Stimulated activated CD8-positive, alpha-beta memory T cell treated with anti-CD3 and anti-CD28 coated beads, Interleukin-4, amount 100 ng/mL, for 24 hours (primary cell): ENCODE results near the gene HOXD10.

Experiments used
- DNase-seq: peaks from one replicate; pipeline ENCODE4 v3.0.0-alpha.2; 2020; ENCODE audit warnings: low read depth

The HOXD10 gene

DNA sequence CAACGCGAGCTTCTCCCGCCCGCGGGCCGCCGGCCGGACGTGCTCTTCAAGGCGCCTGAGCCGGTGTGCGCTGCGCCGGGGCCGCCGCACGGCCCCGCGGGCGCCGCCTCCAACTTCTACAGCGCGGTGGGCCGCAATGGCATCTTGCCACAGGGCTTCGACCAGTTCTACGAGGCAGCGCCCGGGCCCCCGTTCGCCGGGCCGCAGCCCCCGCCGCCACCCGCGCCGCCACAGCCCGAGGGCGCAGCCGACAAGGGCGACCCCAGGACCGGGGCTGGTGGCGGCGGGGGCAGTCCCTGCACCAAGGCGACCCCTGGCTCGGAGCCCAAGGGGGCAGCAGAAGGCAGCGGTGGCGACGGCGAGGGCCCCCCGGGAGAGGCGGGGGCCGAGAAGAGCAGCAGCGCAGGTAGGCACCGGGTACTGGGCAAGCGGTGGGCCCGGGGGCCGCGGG is 8.8 kb upstream of the HOXD10 start:
- no peak for DNase-seq

GRCh38 chr2:176109192-176109901 is 7.2 kb upstream of the HOXD10 start:
- DNase-seq, result no peak

- no peak for DNase-seq
Measured at GRCh38 chr2:176109946-176110345, 6.6 kb upstream of the HOXD10 start.

DNA sequence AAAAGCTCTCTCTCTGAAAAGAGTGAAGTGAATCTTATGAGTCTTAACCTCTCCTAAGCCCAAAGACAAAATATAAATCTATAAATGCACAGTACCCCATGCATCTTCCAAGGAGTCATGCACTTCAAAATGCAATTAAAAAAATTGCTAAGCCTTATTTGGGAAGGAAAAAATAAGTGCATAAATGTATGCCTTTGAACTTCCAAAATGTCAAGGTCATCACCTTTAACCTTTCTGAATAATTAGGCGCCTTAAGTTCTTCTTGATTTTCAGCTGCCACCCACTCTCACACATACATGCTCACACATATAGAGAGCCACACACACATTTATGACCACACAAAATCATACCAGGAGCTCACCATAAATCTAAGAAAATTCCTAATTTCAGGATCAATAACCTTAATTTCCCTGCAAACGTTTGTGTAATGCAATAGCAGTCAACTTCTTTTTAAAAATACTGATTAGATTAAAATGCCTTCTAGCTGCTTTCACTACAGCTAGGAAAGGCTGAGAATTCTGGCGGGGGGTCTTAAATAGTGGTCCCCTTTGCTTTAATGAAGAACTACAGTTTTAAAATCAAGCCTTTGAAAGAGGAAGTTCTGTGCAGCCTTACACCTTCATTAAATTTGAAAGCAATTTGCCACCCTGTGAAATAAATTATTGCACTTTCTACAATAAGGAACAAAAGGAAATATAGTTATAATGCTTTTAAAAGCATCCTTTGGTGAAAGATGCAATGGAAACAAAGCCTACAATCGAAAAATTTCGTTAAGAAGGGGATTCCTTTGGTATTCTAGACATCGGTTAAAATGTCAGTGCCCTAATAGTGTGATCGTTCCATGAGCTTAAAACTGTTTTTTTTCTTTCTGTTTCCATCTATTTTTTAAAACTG is 5.9 kb upstream of the HOXD10 start:
- no peak for DNase-seq

DNA sequence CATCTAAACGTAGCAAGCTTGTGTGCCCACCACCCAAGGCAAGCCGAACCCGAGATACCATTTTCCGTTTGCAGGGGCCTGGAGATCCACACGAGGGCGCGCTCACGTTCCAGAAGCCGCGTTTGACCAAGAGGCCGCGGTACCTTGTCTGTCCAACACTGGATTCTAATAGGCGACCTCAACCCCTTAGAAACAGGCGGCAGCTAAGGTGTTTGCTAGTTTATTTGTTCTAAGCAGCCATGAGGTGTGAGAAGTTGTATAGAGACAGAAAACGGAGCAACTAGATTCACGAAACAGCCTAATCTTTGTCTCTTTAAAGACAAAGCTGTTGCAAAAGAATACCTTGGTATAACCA is 5.3 kb upstream of the HOXD10 start:
- no peak for DNase-seq

DNA sequence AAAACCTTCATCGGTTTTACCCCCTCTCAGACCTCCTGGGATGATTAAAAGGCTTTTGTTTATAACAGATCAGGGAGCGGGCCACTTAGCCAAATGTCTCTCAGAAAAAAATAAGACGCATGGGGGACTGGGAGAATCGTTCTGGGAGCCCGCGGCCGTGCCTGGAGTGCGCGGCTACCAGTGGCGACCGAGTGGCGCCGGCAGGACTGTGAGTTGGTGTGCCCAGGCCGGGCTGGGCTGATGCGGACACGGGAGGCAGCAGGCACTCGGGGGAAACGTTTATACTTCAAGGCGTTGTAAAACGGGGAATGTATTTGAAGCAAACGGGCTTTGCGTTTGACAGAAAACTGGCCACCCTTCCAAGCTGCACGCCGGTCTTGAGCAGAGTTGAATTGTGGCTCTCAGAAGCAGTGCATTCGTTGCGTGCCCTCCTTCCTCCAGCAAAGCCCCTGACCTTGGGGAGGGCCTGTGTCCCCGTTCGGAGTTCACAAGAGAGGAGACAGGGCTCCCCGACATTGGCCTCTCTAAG is 4.7 kb upstream of the HOXD10 start:
- no peak for DNase-seq

DNA sequence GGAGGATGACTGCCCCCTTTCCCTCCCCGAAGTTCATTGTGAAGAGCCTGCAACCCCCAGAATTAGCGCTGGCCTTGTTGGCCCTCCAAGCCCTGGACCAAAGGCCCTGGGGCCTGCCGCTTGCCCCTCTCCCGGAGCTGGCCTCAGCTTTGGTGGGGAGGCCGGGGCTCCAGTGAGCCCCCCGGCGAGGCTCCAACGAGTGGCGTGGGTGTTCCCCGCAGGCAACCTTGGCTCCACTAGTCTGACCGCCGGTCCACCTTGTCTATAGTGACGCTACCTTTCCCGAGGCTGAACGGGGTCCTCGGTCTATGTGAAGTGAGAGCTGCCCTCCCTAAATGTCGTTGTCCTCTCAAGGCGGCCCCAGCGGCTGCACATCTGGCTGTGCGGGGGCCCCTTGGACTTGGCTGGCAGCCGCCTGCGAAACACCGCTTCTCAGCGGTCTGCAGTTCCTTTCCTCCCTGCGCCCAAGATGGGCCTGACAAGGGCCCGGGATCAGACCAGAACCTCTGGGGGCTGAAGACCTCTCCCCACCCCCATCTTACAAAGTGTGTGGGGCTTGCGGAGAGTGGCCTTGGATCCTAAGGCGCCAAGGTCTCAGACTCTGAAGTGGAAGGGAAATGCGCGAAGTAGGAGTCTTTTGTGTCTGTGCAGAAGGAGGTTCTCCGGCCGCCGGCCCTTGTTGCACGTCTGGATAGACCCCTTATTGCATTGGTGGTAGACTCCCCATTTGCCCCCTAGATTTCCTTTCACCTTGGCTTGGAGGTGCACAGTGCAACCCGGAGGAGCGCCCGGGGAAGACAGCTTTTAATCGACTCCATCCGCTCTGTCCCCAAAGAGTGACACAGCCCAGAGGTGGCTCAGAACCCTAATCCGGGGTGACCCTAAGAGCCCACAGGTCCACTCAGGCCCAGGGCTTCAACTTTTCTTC is 3.9 kb upstream of the HOXD10 start:
- no peak for DNase-seq

DNA sequence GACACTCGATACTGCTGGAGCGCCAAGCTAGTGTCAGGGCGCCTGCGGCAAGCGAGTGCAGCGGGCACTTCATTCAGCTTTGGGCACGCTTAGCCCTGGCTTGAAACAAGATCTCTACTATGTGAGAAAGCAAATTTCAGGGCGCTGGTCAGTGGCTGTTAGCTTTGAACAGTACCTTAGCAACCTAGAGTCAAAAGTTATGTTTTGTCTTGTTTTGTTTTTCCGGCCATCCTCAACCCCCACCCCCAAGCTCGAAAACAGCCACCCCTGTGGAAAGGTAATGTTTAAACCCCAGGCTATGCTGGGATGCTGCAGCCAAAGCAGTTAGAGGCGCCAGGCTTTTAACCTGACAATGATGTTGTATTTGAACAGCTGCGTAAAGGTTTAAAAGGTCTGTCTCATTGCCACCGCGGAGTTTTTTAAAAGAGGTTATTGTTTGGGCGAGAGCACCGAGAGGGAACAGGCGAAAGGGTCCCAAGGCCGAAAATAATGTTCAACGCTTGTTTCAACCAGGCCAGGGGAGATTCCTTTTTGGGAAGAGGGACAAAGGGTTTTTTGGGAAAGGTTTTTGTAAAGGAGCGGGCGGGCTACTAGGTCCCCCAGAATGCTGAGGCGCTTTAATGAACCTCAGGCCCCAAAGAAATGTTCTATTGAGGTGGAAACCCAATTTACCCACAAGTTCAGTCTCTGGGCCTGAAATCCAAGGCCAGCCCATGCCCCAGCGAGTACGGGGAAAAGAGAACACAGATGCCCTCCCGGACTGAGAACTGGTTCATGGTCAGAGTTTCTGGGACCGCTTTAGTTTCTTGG is 2.3 kb upstream of the HOXD10 start:
- no peak for DNase-seq

- DNase-seq, result no peak
Measured at GRCh38 chr2:176114930-176115625, 1.5 kb upstream of the HOXD10 start.

DNA sequence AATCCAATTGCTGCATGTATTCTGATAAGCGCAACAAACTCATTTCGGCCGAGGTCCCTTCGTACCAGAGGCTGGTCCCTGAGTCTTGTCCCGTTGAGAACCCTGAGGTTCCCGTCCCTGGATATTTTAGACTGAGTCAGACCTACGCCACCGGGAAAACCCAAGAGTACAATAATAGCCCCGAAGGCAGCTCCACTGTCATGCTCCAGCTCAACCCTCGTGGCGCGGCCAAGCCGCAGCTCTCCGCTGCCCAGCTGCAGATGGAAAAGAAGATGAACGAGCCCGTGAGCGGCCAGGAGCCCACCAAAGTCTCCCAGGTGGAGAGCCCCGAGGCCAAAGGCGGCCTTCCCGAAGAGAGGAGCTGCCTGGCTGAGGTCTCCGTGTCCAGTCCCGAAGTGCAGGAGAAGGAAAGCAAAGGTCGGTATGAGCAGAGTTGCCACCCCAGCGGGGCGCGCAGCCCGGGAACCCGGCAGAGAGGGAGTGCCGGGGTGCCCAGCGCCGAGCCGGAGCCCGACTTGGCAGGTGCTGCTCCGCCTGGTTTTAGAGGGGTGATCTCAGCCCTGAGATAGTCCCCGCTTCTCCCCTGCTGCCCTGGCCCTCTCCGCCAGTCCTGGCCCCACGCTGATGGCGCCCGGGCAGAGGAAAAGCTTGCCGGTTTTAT is 714 bp downstream of the HOXD10 start:
- DNase-seq, result no peak

GRCh38 chr2:176117823-176118371 is 1.3 kb downstream of the HOXD10 start:
- no peak for DNase-seq

DNA sequence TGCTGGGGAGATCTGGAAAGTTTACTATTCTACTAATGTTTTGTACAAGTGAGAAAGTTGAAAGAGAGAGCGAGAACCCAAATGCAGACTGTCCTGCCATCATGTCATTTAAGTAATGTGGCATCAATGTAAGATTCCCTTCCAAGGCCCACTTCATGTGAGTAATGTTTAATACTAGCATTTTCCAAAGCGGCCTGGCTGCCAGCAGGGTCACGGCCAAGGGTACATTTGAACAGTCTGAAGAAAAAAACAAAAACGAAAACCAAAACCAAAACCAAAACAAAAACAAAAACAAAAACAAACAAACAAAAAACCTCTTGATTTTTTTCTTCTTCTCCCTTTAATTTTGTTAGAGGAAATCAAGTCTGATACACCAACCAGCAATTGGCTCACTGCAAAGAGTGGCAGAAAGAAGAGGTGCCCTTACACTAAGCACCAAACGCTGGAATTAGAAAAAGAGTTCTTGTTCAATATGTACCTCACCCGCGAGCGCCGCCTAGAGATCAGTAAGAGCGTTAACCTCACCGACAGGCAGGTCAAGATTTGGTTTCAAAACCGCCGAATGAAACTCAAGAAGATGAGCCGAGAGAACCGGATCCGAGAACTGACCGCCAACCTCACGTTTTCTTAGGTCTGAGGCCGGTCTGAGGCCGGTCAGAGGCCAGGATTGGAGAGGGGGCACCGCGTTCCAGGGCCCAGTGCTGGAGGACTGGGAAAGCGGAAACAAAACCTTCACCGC is 2.2 kb downstream of the HOXD10 start:
- no peak for DNase-seq

- DNase-seq, result no peak
Measured at GRCh38 chr2:176120364-176121189, 4.0 kb downstream of the HOXD10 start.

DNA sequence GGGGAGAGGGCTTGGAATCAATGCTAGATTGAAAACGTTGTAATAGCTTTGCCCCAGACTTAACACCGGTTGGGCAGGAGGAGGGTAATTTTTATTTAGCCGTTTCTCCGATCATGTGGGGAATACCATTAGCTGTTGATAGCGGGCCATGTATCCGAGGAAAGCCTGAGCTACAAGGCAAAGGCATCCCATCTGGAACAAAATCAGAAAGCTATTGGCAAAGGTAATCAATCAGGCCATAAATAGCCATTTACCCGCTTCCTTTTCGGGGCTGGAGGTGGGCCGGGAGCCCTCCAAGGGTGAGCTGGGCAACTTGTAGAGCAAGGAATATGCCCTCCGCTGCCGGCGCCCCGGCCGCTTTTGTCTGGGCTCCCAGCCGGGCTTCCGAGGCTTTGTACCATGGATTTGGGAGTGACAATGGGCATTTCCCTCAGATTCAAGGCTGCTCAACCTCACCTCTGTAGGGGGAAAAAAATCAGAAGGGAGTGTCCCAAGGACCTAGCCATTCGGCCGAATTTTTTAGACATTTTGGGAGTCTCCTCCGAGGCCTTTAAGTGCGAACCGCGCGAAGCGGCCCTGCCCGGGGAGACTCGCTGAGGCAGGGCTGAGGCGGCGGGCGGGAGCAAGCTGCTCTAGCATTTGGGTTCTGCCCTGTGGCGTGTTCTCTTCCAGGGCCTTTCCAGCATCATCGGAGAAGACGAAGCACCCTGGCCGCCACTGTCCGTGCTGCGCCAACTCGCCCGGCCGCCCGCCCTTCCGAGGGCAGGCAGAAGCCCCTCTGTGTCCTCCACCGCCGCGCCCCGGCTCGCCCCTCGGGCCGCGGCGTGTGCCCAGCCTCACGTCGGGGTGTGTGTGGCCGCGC is 4.8 kb downstream of the HOXD10 start:
- DNase-seq, result no peak

DNA sequence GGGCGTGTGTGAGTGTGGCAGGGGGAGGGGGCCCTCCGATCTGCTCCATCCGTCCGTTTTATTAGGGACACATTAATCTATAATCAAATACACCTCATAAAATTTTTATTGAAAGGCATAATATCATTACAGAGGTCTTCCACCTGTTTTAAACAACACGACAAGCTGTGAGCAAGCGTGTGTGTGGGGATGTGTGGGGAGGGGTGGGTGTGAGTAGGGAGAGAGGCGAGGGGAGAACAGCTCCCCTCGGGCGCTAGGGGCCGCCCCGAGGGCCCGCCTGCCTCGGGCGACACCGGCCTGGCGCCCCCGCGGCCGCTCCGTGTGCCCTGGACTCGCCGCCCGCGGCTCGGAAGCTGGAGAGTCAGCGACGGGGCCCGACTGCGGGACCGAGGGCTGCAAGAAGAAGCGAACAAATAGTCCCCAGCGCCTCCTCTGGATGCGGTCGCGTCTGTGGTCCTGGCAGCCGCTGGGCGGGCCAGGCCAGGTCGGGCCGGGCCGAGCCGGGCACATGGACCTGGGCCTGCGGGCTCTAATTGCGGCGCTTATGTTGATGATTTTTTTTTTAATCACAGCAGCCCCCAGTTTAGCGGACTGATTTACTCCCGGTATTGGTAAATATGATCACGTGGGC is 5.6 kb downstream of the HOXD10 start:
- no peak for DNase-seq

- DNase-seq, result no peak
Measured at GRCh38 chr2:176122683-176123410, 6.3 kb downstream of the HOXD10 start, which contains the start of gene HOXD9. Gene HOXD9, plus strand, starts transcription at chr2:176122719. Its CDS starts 50 bp downstream, at chr2:176122769.
